ENCODE data around the gene PERM1. TPM values are rescaled to one million over a fixed set of nuclear protein-coding genes. Genes with fewer than 3 reads are reported as not detected.
A peak's percentile ranks its signal among the peaks of the same experiment; 100 is the strongest.

Gene PERM1
- total and polyA plus RNA-seq, 2 of the 13 experiments (the other 11 are each of a cell fraction or from before 2014, with no cell fraction given) = 0.04 to 0.29 TPM

DNA sequence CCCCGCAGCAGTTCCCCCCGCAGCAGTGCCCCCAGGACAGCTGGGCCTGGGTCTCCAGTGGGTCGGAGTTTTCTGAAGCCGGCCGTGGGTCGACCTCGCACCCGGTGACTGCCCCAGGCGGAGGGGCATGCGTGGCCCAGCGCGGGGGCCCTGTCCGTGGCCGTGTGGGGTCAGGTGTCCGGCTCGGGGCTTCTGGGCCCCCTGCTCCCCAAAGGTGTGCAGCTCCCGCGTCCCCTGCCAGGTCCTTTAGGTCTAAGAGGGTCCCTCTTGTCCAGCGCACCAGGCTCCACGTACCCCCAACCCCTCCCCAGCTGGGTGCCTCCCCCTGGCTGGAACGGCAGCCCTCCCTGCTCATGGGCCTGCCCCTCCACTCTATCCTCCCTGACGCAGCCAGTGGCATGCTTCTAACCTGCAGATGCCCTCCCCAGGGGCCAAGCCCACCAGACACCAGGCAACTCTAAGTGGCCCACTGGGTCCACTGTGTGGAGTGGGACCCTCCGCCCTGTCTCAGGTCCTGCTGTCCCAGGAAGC is 23.9 kb upstream of the PERM1 start (continued):
- TF ChIP-seq, protein P1, sequence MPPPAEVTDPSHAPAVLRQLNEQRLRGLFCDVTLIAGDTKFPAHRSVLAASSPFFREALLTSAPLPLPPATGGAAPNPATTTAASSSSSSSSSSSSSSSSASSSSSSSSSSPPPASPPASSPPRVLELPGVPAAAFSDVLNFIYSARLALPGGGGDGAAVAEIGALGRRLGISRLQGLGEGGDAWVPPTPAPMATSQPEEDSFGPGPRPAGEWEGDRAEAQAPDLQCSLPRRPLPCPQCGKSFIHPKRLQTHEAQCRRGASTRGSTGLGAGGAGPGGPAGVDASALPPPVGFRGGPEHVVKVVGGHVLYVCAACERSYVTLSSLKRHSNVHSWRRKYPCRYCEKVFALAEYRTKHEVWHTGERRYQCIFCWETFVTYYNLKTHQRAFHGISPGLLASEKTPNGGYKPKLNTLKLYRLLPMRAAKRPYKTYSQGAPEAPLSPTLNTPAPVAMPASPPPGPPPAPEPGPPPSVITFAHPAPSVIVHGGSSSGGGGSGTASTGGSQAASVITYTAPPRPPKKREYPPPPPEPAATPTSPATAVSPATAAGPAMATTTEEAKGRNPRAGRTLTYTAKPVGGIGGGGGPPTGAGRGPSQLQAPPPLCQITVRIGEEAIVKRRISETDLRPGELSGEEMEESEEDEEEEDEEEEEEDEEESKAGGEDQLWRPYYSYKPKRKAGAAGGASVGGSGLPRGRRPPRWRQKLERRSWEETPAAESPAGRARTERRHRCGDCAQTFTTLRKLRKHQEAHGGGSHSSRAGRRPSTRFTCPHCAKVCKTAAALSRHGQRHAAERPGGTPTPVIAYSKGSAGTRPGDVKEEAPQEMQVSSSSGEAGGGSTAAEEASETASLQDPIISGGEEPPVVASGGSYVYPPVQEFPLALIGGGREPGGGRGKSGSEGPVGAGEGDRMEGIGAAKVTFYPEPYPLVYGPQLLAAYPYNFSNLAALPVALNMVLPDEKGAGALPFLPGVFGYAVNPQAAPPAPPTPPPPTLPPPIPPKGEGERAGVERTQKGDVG (CRISPR knock-in tag; IDR thresholded peaks at IDR 0.05; ENCODE audit: borderline replicate concordance) = no peak
- TF ChIP-seq ZNF558 (CRISPR knock-in tag; IDR thresholded peaks at IDR 0.05; ENCODE audit: borderline replicate concordance) = no peak
- TF ChIP-seq, protein P2, sequence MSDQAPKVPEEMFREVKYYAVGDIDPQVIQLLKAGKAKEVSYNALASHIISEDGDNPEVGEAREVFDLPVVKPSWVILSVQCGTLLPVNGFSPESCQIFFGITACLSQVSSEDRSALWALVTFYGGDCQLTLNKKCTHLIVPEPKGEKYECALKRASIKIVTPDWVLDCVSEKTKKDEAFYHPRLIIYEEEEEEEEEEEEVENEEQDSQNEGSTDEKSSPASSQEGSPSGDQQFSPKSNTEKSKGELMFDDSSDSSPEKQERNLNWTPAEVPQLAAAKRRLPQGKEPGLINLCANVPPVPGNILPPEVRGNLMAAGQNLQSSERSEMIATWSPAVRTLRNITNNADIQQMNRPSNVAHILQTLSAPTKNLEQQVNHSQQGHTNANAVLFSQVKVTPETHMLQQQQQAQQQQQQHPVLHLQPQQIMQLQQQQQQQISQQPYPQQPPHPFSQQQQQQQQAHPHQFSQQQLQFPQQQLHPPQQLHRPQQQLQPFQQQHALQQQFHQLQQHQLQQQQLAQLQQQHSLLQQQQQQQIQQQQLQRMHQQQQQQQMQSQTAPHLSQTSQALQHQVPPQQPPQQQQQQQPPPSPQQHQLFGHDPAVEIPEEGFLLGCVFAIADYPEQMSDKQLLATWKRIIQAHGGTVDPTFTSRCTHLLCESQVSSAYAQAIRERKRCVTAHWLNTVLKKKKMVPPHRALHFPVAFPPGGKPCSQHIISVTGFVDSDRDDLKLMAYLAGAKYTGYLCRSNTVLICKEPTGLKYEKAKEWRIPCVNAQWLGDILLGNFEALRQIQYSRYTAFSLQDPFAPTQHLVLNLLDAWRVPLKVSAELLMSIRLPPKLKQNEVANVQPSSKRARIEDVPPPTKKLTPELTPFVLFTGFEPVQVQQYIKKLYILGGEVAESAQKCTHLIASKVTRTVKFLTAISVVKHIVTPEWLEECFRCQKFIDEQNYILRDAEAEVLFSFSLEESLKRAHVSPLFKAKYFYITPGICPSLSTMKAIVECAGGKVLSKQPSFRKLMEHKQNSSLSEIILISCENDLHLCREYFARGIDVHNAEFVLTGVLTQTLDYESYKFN (CRISPR knock-in tag; conservative IDR thresholded peaks at IDR 0.05) = no peak
- peak; percentile 53; the same call in 1 of the 2 replicates for TF ChIP-seq ZNF572 (CRISPR knock-in tag; IDR thresholded peaks at IDR 0.05)
- no peak for TF ChIP-seq ZNF883 (CRISPR knock-in tag; IDR thresholded peaks at IDR 0.05; ENCODE audit: not compliant biosample characterization)
- no peak for TF ChIP-seq KDM6A (CRISPR knock-in tag; IDR thresholded peaks at IDR 0.05; ENCODE audit: low read depth)
- TF ChIP-seq ZZZ3 (CRISPR knock-in tag; IDR thresholded peaks at IDR 0.05; ENCODE audit: borderline replicate concordance) = no peak
- TF ChIP-seq ZNF709 (CRISPR knock-in tag; IDR thresholded peaks at IDR 0.05) = 0 out of 2 replicates have a peak, but pooled peaks have one; percentile 26
